Ovary (tissue), 9 donors: ENCODE data around the gene GPS2. TPM values are rescaled to one million over a fixed set of nuclear protein-coding genes. Genes with fewer than 3 reads are reported as not detected.

Source experiments
- DNase-seq, 5 donors: peaks; one replicate each; pipeline ENCODE4 v3.0.0-alpha.2; 2019 to 2020
- H3K27ac ChIP-seq, 2 donors: fragments of 200-600 bp; one replicate each; pipeline versions ENCODE4 v1.5.1 to v1.8.0; 2019 to 2022
- H3K27me3 ChIP-seq: fragments of 200-600 bp; one replicate; pipeline ENCODE4 v1.8.0; 2022
- H3K36me3 ChIP-seq: fragments of 200-600 bp; sonication (generic); one replicate; pipeline ENCODE4 v1.5.1; 2019
- H3K4me1 ChIP-seq: one replicate; pipeline ENCODE4 v1.8.1; 2013; ENCODE audit warnings: mild to moderate bottlenecking, moderate library complexity; ENCODE audit not compliant: insufficient read depth
- H3K4me3 ChIP-seq: fragments of 200-600 bp; sonication (generic); one replicate; pipeline ENCODE4 v1.5.1; 2017
- H3K9me3 ChIP-seq, 2 donors: fragments of 200-600 bp in 1 of 2; sonication (generic) in 1 of 2; one replicate each; pipeline versions ENCODE4 v1.5.1 to v1.8.1; 2013 to 2019; ENCODE audit warnings: mild to moderate bottlenecking in 1 of 2, moderate library complexity in 1 of 2
- CTCF ChIP-seq, 3 donors: fragments of 450-650 bp in 2 of 3; fragments of 200-600 bp in 1 of 3; IDR thresholded peaks; one replicate each; pipeline versions ENCODE4 v1.5.1 to v1.8.0; 2016 to 2022; ENCODE audit warnings: antibody characterized with exemption in 3 of 3, mild to moderate bottlenecking in 1 of 3
- EP300 ChIP-seq: sonication (generic); formaldehyde crosslinking; IDR thresholded peaks from one replicate; pipeline ENCODE4 v1.6.1; 2017; ENCODE audit warnings: antibody characterized with exemption
- POLR2A ChIP-seq: fragments of 450-650 bp; IDR thresholded peaks from one replicate; pipeline ENCODE4 v1.6.1; 2017; ENCODE audit warnings: antibody characterized with exemption, mild to moderate bottlenecking, moderate library complexity
- WGBS, 3 donors: extraction: QIAGEN DNeasy Blood & Tissue Kit in 1 of 3; methylation state at CpG; one replicate each; pipeline versions ENCODE4 v1.1.5 to v1.1.7; 2013 to 2017; 5-methylcytosine and 5-hydroxymethylcytosine counted together
- intact Hi-C, 4 donors: fragments of 100-400 bp; cut with DNase I; formaldehyde crosslinking; loops; one replicate each; pipeline versions ENCODE4 v1.11.0 to v1.15.1; 2022 to 2023
- polyA plus RNA-seq, 2 donors: library from polyadenylated mRNA; stranded (reverse); fragments of 200-250 nt in 1 of 2; fragments of 350-450 nt in 1 of 2; fragmentation: Illumina TruSeq in 1 of 2; extraction: RNeasy Lipid Tissue Mini Kit (QIAGEN cat#74804) in 1 of 2; gene quantifications; one replicate each; pipeline ENCODE4 v1.2.3, GENCODE V29; 2013 to 2014
- total RNA-seq, 7 donors: library from RNA; depleted of rRNA in 2 of 7; stranded (reverse); fragments of >200 nt in 2 of 7; fragmentation: NEBNext Ultra II Directional in 3 of 7; extraction: Animal tissue kit (Norgen Biotek cat#: 25700) in 3 of 7; gene quantifications; one replicate each; pipeline versions ENCODE4 v1.1.0 to v1.2.4, GENCODE V29; 2016 to 2023
- donor health status: DM: no; HTN: no; CAD: no; lungs with moderate emphysema.
- donor health status: DM: no; HTN: no; CAD: no.
- donor health status: Bipolar disorder and iron deficiency.
- donor health status: DM: yes; HTN: yes; CAD: no.
- donor health status: DM: no; HTN: no; CAD: no.
- donor health status: DM: yes; HTN: yes; CAD: no.

Gene GPS2
- total and polyA plus RNA-seq, 9 donors: 53.1 to 103 (median 61.3) TPM

- Histone ChIP-seq H3K27ac (no peak overlapping the region), H3K9me3 (no peaks in the 10 kb centered on the region), H3K36me3 (no peaks in the 10 kb centered on the region), H3K4me1 (peaks cover 5% of the 10 kb centered on the region), H3K27me3 (no peaks in the 10 kb centered on the region), H3K4me3 (no peak overlapping the region)
- intact Hi-C loops: loop anchor here in 1 of 4 donors (5.0 kb wide), 1 partner anchor 247 kb away; the partner anchor contains the start of gene SLC16A11
- TF ChIP-seq POLR2A: no peak
- no peak for TF ChIP-seq CTCF (IDR thresholded peaks at IDR 0.05)
- no peak for TF ChIP-seq EP300
- WGBS, 3 donors: 67 to 74% (median 68%) methylated on average over 18 of the region's 18 CpGs
- no peak for DNase-seq
Measured at GRCh38 chr17:7289256-7290032, 25.7 kb downstream of the GPS2 start.

- Histone ChIP-seq H3K27me3 (no peaks in the 10 kb centered on the region), H3K36me3 (no peaks in the 10 kb centered on the region), H3K4me3 (no peak overlapping the region), H3K9me3 (no peaks in the 10 kb centered on the region), H3K4me1 (peaks cover 6% of the 10 kb centered on the region), H3K27ac (no peak overlapping the region)
- DNase-seq: no peak
- no peak for TF ChIP-seq POLR2A
- no peak for TF ChIP-seq EP300
- TF ChIP-seq CTCF (IDR thresholded peaks at IDR 0.05): no peak
- intact Hi-C loops: no loop called here
- 86 to 92% (median 89%) methylated on average over 12 of the region's 12 CpGs for WGBS, 3 donors
Measured at GRCh38 chr17:7285679-7286078, 29.5 kb downstream of the GPS2 start.

- peaks cover 6% of the 10 kb centered on the region for H3K4me1 ChIP-seq
- DNase-seq: no peak
- no peaks in the 10 kb centered on the region for H3K36me3 ChIP-seq
- intact Hi-C loops: loop anchor here in 1 of 4 donors (5.0 kb wide), 1 partner anchor 62 kb away; no protein-coding TSS in a partner anchor
- no peak overlapping the region for H3K4me3 ChIP-seq
- no peaks in the 10 kb centered on the region for H3K27me3 ChIP-seq
- H3K9me3 ChIP-seq: no peaks in the 10 kb centered on the region
- no peak overlapping the region for H3K27ac ChIP-seq
- 84 to 92% (median 89%) methylated on average over 5 to 16 of the region's 16 CpGs for WGBS, 3 donors
- TF ChIP-seq CTCF (IDR thresholded peaks at IDR 0.05): no peak
Measured at GRCh38 chr17:7284911-7285310, 30.2 kb downstream of the GPS2 start.

GRCh38 chr17:7283471-7284216 is 31.5 kb downstream of the GPS2 start:
- H3K4me1 ChIP-seq: peaks cover 6% of the 10 kb centered on the region
- WGBS, 3 donors: 87 to 91% (median 90%) methylated on average over 18 of the region's 18 CpGs
- TF ChIP-seq EP300: no peak
- no peak for TF ChIP-seq CTCF (IDR thresholded peaks at IDR 0.05)
- TF ChIP-seq POLR2A: no peak
- H3K4me3 ChIP-seq: no peak overlapping the region
- DNase-seq: no peak
- no peaks in the 10 kb centered on the region for H3K27me3 ChIP-seq
- H3K36me3 ChIP-seq: no peaks in the 10 kb centered on the region
- H3K27ac ChIP-seq: no peak overlapping the region
- intact Hi-C loops: loop anchor here in 1 of 4 donors (5.0 kb wide), 1 partner anchor 64 kb away; no protein-coding TSS in a partner anchor
- no peaks in the 10 kb centered on the region for H3K9me3 ChIP-seq
